GM18867 (cell line): ENCODE results near the gene RIPK4.

Experiments used
- ATAC-seq: cut with Tn5 transposase; IDR thresholded peaks from one replicate; pipeline ENCODE4 v1.9.1; 2021; ENCODE audit warnings: mild to moderate bottlenecking, moderate library complexity; ENCODE audit not compliant: unreplicated experiment

RIPK4 gene

GRCh38 chr21:41755258-41755933 is 11.5 kb downstream of the RIPK4 start:
- no peak for ATAC-seq

GRCh38 chr21:41754479-41754891 is 12.4 kb downstream of the RIPK4 start:
- no peak for ATAC-seq

GRCh38 chr21:41753006-41753898 is 13.6 kb downstream of the RIPK4 start:
- ATAC-seq: no peak

GRCh38 chr21:41752231-41752681 is 14.6 kb downstream of the RIPK4 start:
- ATAC-seq: no peak

GRCh38 chr21:41751611-41752011 is 15.2 kb downstream of the RIPK4 start:
- ATAC-seq: no peak

GRCh38 chr21:41750532-41751151 is 16.2 kb downstream of the RIPK4 start:
- ATAC-seq: no peak

- ATAC-seq: no peak
Observed at GRCh38 chr21:41750051-41750450, 16.8 kb downstream of the RIPK4 start.

GRCh38 chr21:41749286-41749685 is 17.6 kb downstream of the RIPK4 start:
- ATAC-seq: no peak

GRCh38 chr21:41747943-41748738 is 18.7 kb downstream of the RIPK4 start:
- ATAC-seq: no peak

- ATAC-seq: no peak
Observed at GRCh38 chr21:41746744-41747006, 20.2 kb downstream of the RIPK4 start.

- no peak for ATAC-seq
Observed at GRCh38 chr21:41745971-41746743, 20.7 kb downstream of the RIPK4 start.

- ATAC-seq: no peak
Observed at GRCh38 chr21:41745026-41745820, 21.6 kb downstream of the RIPK4 start.

GRCh38 chr21:41744028-41744930 is 22.6 kb downstream of the RIPK4 start:
- ATAC-seq: no peak

GRCh38 chr21:41743321-41744027 is 23.4 kb downstream of the RIPK4 start:
- ATAC-seq: no peak

GRCh38 chr21:41742073-41742875 is 24.6 kb downstream of the RIPK4 start:
- ATAC-seq: no peak

GRCh38 chr21:41741253-41742072 is 25.4 kb downstream of the RIPK4 start:
- ATAC-seq: no peak
